D721Med (cell line): Measurements from ENCODE around the gene PPP1R36.
"Not testable (repeated sequence)": the region's sequence is repeated elsewhere in the genome, so short reads cannot be mapped to it uniquely, and the experiment has no call there.

Experiments used
- DNase-seq: peaks from one replicate; pipeline ENCODE4 v3.0.0; 2011; ENCODE audit warnings: low spot score; ENCODE audit not compliant: insufficient read length
- FAIRE-seq: peaks from 2 replicates; lab custom pipeline; 2011; peaks lifted over from hg19 to GRCh38; lab: Jason Lieb, UNC
- CTCF ChIP-seq: IDR thresholded peaks from 2 replicates; pipeline ENCODE4 v1.5.1; 2012; ENCODE audit warnings: mild to moderate bottlenecking, control low read depth; ENCODE audit not compliant: insufficient read depth; ENCODE audit errors: missing control alignments

PPP1R36 gene

GRCh38 chr14:64630778-64631177 is 81.0 kb downstream of the PPP1R36 start:
- FAIRE-seq, result no peak
- DNase-seq, result no peak
- TF ChIP-seq CTCF, result no peak

GRCh38 chr14:64631222-64631621 is 81.5 kb downstream of the PPP1R36 start:
- DNase-seq, result not testable (repeated sequence)

GRCh38 chr14:64632056-64632455 is 82.3 kb downstream of the PPP1R36 start:
- TF ChIP-seq CTCF, result no peak
- no peak for FAIRE-seq

More at GRCh38 chr14:64631222-64631621, 81.5 kb downstream of the PPP1R36 start:
- not testable (repeated sequence) for FAIRE-seq

DNA sequence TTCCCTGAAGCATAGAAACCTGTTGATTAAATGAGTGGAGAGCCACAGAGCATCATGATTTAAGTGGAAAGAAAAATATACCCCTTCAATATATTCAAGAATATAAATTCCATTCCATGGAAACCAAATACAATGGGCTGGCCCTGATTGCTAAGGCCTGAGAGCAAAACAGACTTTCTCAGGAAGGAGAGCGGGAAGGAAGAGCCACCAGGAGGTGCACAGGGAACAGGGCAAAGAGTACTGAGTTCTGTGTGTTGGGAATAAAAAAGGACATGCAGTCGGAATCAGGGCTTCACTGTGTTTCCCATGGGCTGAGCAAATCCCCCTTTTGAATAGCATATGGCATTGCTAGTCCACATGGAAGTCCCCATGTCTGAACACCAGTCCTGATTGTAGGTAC is 84.8 kb downstream of the PPP1R36 start:
- TF ChIP-seq CTCF, result no peak
- FAIRE-seq (no peak), DNase-seq (no peak)

More at GRCh38 chr14:64632056-64632455, 82.3 kb downstream of the PPP1R36 start:
- DNase-seq, result no peak

DNA sequence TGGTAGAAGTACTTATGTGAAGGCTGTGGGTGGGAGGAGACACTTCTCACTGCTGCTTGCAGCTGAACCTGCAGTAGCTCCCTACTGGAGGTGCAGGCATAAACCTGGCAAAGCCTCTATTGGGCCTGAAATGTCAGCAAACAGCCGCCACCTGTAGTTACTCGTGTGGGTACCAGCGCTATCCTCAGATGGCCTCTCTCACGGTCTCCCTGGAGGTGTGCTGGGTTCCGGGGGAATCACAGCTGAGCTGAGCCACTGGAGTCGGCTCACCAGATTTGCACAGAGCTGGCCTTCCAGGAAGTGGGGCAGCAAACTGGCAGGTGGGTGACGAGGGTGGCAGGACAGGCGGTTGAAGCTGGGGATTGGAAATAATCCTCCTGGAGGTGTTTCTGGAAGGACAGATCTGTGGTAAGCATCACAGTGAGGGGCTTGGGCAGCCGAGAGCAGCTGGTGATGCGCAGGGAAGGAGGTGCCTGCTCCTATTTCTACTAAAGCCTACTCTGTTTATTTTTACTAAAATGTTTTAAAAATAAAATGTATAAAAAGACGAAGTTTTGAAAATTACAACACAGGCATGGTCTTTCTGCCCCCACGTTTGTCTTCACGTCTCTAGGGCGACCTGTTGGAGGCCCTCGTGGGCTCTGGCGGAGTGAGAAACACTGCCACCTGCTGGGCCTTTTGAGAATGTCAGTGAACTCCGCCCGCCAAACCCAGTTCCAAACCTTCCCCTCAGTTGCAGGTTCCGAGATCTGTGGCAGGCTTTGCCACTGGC is 86.6 kb downstream of the PPP1R36 start:
- FAIRE-seq (no peak), DNase-seq (peak; percentile 50)
- TF ChIP-seq CTCF, result peak; percentile 82

GRCh38 chr14:64636980-64637429 is 87.2 kb downstream of the PPP1R36 start:
- TF ChIP-seq CTCF, result no peak
- no peak for DNase-seq
- FAIRE-seq, result no peak

- TF ChIP-seq CTCF, result no peak
- no peak for DNase-seq
- FAIRE-seq, result no peak
Measured at GRCh38 chr14:64637735-64638473, 88.1 kb downstream of the PPP1R36 start.
